ENCODE data around the gene HERPUD1. TPM values are rescaled to one million over a fixed set of nuclear protein-coding genes. Genes with fewer than 3 reads are reported as not detected.

HERPUD1 gene
- polyA plus RNA-seq, 1 experiment: 306 TPM

DNA sequence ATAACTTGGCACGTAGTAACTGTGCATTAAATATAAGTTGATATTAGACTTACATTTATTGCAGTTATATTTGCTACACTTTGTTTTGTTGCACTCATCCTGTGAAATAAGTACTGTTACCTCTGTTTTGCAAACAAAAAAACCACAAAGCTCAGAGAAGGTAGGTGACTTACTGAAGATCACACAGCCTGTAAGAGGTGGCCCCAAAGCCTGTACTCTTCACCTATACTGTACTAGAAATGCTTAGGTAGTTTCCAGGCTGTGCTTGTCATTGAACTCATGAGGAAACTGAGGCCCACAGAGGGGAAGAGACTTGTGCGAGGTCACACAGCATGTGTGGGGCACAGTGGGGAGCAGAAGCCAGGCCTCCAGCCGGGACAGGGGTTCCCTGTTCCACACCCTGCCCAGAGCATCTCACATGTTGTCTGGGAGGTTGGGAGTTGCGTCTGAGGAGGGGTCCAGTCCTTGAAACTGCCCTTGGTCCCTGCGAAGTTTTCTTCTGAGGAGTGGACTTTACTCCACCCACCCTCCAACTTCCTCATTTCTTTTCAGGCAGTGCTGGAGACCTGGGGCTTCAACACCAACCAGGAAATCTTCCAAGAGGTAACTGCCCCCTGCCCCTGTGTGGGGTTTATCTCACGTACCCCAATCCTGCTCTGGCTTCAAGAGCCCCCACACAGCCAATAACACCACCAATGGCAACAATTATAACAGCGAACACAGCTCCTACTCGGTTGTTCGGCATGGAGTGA lies 42.8 kb downstream of the HERPUD1 start:
- ChIA-PET CTCF (no interaction called here), POLR2A (no interaction called here)
- TF ChIP-seq, protein P1, sequence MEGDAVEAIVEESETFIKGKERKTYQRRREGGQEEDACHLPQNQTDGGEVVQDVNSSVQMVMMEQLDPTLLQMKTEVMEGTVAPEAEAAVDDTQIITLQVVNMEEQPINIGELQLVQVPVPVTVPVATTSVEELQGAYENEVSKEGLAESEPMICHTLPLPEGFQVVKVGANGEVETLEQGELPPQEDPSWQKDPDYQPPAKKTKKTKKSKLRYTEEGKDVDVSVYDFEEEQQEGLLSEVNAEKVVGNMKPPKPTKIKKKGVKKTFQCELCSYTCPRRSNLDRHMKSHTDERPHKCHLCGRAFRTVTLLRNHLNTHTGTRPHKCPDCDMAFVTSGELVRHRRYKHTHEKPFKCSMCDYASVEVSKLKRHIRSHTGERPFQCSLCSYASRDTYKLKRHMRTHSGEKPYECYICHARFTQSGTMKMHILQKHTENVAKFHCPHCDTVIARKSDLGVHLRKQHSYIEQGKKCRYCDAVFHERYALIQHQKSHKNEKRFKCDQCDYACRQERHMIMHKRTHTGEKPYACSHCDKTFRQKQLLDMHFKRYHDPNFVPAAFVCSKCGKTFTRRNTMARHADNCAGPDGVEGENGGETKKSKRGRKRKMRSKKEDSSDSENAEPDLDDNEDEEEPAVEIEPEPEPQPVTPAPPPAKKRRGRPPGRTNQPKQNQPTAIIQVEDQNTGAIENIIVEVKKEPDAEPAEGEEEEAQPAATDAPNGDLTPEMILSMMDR (IDR thresholded peaks at IDR 0.05; ENCODE audit: insufficient read depth, low read depth, low read length): no peak
- no peaks in the 10 kb centered on the region for H3K36me3 ChIP-seq (ENCODE audit: control insufficient read depth, insufficient read depth, low read length)
- no peak for DNase-seq (ENCODE audit: low read depth)
- no peaks in the 10 kb centered on the region for H3K27me3 ChIP-seq (ENCODE audit: control insufficient read depth, insufficient read depth, low read length)
- no peak overlapping the region for H3K4me3 ChIP-seq (ENCODE audit: low read depth, low read length)

DNA sequence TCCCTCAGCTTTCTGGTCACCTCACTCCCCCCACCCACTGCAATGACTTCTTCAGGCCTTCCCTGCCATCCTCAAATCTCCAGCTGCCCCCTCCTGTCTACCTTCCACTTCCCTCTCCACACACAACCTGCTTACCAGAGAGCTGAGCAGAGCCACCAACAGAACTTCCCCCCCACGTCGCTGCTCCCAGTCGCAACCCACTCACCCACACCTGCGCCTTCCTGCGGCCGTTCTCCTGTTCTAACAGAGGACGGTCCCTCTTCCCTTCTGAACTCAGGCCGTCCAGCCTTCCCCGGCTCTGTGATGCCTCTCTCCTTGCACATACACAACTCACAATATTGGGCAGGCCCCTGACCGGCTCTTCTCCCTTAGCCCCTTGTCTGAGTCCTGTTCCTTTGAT lies 43.8 kb downstream of the HERPUD1 start:
- ChIA-PET CTCF (no interaction called here), POLR2A (no interaction called here)
- Histone ChIP-seq H3K27me3 (ENCODE audit: control insufficient read depth, insufficient read depth, low read length) (no peaks in the 10 kb centered on the region), H3K36me3 (ENCODE audit: control insufficient read depth, insufficient read depth, low read length) (no peaks in the 10 kb centered on the region), H3K4me3 (ENCODE audit: low read depth, low read length) (no peak overlapping the region)
- no peak for DNase-seq (ENCODE audit: low read depth)
- TF ChIP-seq, protein P1 (IDR thresholded peaks at IDR 0.05; ENCODE audit: insufficient read depth, low read depth, low read length): no peak

DNA sequence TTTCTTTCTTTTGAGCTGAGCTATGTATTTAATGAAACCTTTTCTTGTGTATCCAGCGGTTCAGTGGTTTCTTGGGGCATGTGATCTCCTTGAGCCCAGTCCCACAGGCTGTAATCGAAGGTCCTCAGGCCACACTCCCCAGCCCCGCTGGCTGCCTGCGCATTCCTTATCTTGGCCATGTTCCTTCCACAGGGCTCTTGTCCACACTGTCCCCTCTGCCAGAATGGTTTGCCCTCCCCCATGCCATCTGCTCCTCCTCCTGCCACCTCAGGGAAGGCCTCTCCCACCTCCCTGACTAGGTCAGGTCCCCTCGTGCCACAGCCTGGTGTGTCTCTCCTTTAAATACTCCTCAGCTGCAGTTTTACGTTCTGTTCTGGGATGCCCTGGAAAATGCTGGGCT lies 45.3 kb downstream of the HERPUD1 start:
- no peaks in the 10 kb centered on the region for H3K27me3 ChIP-seq (ENCODE audit: control insufficient read depth, insufficient read depth, low read length)
- CTCF ChIA-PET: interaction anchor here (1.1 to 1.4 kb wide), 2 partner anchors 12 to 108 kb away, joined by 4 to 8 read pairs; no protein-coding TSS in a partner anchor
- H3K4me3 ChIP-seq (ENCODE audit: low read depth, low read length): no peak overlapping the region
- POLR2A ChIA-PET: no interaction called here
- no peak for DNase-seq (ENCODE audit: low read depth)
- TF ChIP-seq, protein P1 (IDR thresholded peaks at IDR 0.05; ENCODE audit: insufficient read depth, low read depth, low read length): no peak
- H3K36me3 ChIP-seq (ENCODE audit: control insufficient read depth, insufficient read depth, low read length): no peaks in the 10 kb centered on the region

DNA sequence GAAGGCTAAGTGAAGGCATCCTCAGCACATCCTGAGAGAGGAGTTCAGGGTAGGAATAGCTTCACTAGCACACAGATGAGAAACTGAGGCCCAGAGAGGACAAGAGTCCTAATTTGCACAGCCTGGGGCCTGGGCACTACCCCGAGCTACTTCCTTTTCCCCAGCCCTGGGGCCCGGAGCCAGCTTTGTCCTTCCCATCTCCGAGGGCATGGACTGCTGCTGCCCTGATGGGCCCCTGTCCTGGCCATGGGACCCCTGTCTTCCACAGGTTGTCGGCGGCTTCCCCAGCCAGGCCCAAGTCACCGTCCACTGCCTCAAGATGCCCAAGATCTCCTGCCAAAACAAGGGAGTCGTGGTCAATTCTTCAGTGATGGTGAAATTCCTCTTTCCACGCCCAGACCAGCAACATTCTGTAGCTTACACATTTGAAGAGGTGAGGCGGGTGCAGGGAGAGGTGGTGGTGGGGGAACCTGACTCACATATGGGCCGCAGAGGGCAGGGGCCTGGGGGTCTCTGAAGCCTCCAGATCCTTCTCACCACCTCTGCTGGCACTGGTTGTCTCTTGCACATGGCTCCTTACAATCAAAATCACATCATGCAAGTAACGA lies 46.0 kb downstream of the HERPUD1 start:
- no peaks in the 10 kb centered on the region for H3K27me3 ChIP-seq (ENCODE audit: control insufficient read depth, insufficient read depth, low read length)
- H3K4me3 ChIP-seq (ENCODE audit: low read depth, low read length): no peak overlapping the region
- POLR2A ChIA-PET: no interaction called here
- no peaks in the 10 kb centered on the region for H3K36me3 ChIP-seq (ENCODE audit: control insufficient read depth, insufficient read depth, low read length)
- DNase-seq (ENCODE audit: low read depth): no peak
- CTCF ChIA-PET: interaction anchor here (1.4 kb wide), 1 partner anchor 13 kb away, joined by 8 read pairs; no protein-coding TSS in a partner anchor
- TF ChIP-seq, protein P1 (IDR thresholded peaks at IDR 0.05; ENCODE audit: insufficient read depth, low read depth, low read length): no peak

DNA sequence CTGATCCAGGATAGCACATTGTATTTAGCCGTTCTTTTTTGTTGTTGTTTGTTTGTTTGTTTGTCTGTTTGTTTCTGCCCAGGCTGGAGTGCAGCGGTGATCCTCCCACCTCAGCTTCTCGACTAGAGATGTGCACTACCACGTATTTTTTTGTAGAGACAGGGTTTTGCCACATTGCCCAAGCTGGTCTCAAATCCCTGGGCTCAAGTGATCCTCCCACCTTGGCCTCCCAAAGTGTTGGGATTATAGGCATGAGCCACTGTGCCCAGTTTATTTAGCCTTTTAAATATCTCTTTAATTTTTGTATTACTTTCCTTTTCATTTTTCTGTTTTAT lies 48.2 kb downstream of the HERPUD1 start:
- Histone ChIP-seq H3K36me3 (ENCODE audit: control insufficient read depth, insufficient read depth, low read length) (no peaks in the 10 kb centered on the region; the same call in none of the 2 replicates), H3K27me3 (ENCODE audit: control insufficient read depth, insufficient read depth, low read length) (no peaks in the 10 kb centered on the region), H3K4me3 (ENCODE audit: low read depth, low read length) (no peak overlapping the region)
- ChIA-PET CTCF (no interaction called here), POLR2A (no interaction called here)
- no peak for DNase-seq (ENCODE audit: low read depth)
- TF ChIP-seq, protein P1 (IDR thresholded peaks at IDR 0.05; ENCODE audit: insufficient read depth, low read depth, low read length): no peak
